Measurements from ENCODE around the gene ITPA. TPM values are rescaled to one million over a fixed set of nuclear protein-coding genes. Genes with fewer than 3 reads are reported as not detected.

Gene ITPA
- polyA plus RNA-seq, 1 experiment, result 35.0 TPM

GRCh38 chr20:3231116-3231515, 21.8 kb downstream of the ITPA start:
- no peaks in the 10 kb centered on the region for H3K27me3 ChIP-seq (ENCODE audit: control insufficient read depth, insufficient read depth, low read length)
- CTCF ChIA-PET, result interaction anchor here (1.0 kb wide), 1 partner anchor 13 kb away, joined by 3 read pairs; no protein-coding TSS in a partner anchor
- POLR2A ChIA-PET, result no interaction called here
- TF ChIP-seq, protein P1, sequence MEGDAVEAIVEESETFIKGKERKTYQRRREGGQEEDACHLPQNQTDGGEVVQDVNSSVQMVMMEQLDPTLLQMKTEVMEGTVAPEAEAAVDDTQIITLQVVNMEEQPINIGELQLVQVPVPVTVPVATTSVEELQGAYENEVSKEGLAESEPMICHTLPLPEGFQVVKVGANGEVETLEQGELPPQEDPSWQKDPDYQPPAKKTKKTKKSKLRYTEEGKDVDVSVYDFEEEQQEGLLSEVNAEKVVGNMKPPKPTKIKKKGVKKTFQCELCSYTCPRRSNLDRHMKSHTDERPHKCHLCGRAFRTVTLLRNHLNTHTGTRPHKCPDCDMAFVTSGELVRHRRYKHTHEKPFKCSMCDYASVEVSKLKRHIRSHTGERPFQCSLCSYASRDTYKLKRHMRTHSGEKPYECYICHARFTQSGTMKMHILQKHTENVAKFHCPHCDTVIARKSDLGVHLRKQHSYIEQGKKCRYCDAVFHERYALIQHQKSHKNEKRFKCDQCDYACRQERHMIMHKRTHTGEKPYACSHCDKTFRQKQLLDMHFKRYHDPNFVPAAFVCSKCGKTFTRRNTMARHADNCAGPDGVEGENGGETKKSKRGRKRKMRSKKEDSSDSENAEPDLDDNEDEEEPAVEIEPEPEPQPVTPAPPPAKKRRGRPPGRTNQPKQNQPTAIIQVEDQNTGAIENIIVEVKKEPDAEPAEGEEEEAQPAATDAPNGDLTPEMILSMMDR (IDR thresholded peaks at IDR 0.05; ENCODE audit: insufficient read depth, low read depth, low read length), result no peak
- H3K4me3 ChIP-seq (ENCODE audit: low read depth, low read length), result no peak overlapping the region
- DNase-seq (ENCODE audit: low read depth), result no peak
- no peaks in the 10 kb centered on the region; the same call in 1 of the 2 replicates for H3K36me3 ChIP-seq (ENCODE audit: control insufficient read depth, insufficient read depth, low read length)

GRCh38 chr20:3231889-3232588, 22.7 kb downstream of the ITPA start:
- Histone ChIP-seq H3K36me3 (ENCODE audit: control insufficient read depth, insufficient read depth, low read length) (no peaks in the 10 kb centered on the region), H3K4me3 (ENCODE audit: low read depth, low read length) (no peak overlapping the region), H3K27me3 (ENCODE audit: control insufficient read depth, insufficient read depth, low read length) (peaks cover under 1% of the 10 kb centered on the region; the same call in 1 of the 2 replicates)
- CTCF ChIA-PET, result interaction anchor here (1.0 kb wide), 2 partner anchors 13 to 14 kb away, joined by 3 to 4 read pairs; no protein-coding TSS in a partner anchor
- TF ChIP-seq, protein P1 (IDR thresholded peaks at IDR 0.05; ENCODE audit: insufficient read depth, low read depth, low read length), result no peak
- POLR2A ChIA-PET, result no interaction called here
- no peak for DNase-seq (ENCODE audit: low read depth)

DNA sequence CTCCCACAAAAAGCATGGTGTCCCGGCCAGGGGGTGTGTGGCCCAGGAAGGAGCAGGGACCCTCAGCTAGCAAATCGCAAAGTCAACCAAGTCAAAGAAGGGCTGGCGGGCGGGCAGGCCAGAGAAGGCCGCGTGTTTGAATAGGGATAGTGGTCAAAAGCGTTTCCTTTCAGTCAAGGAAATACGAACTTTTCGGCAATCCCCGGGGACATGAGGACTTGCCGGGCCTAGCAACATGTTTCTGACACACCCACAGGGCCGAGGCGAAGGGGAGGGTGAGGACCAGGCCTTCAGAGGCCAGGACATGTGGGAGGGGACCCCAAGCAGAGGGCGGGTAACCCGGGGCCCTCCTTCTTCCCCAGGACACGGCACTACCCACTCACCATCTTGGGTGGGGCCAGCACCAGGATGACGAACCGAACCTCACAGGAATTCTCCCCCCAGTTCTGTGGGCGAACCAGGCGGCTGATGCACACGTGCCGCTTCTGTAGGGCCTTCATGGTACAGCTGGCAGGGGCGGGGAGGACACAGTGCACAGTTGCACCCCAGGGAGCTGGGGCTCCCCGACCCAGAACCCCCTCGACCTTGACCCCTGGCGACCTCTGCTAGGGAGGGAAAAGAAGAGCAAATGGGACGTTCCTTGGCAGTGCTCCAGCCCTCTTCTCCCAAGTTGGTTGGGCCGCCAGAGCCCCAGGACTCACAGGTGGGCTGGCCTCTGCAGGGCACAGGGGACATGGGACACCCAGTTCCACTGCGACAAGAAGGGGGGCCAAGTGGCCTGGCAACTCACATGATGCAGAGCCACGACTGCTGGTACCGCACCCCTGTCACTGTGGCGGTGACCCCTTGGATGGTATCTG, 24.1 kb downstream of the ITPA start:
- POLR2A ChIA-PET, result no interaction called here
- no peak for DNase-seq (ENCODE audit: low read depth)
- CTCF ChIA-PET, result no interaction called here
- Histone ChIP-seq H3K36me3 (ENCODE audit: control insufficient read depth, insufficient read depth, low read length) (no peaks in the 10 kb centered on the region), H3K4me3 (ENCODE audit: low read depth, low read length) (no peak overlapping the region), H3K27me3 (ENCODE audit: control insufficient read depth, insufficient read depth, low read length) (peaks cover 4% of the 10 kb centered on the region)
- TF ChIP-seq, protein P1 (IDR thresholded peaks at IDR 0.05; ENCODE audit: insufficient read depth, low read depth, low read length), result no peak

- DNase-seq (ENCODE audit: low read depth), result no peak
- CTCF ChIA-PET, result no interaction called here
- no peaks in the 10 kb centered on the region for H3K36me3 ChIP-seq (ENCODE audit: control insufficient read depth, insufficient read depth, low read length)
- H3K4me3 ChIP-seq (ENCODE audit: low read depth, low read length), result no peak overlapping the region
- POLR2A ChIA-PET, result no interaction called here
- peaks cover 4% of the 10 kb centered on the region for H3K27me3 ChIP-seq (ENCODE audit: control insufficient read depth, insufficient read depth, low read length)
- TF ChIP-seq, protein P1 (IDR thresholded peaks at IDR 0.05; ENCODE audit: insufficient read depth, low read depth, low read length), result no peak
Measured at GRCh38 chr20:3233991-3234498, 24.7 kb downstream of the ITPA start.

DNA sequence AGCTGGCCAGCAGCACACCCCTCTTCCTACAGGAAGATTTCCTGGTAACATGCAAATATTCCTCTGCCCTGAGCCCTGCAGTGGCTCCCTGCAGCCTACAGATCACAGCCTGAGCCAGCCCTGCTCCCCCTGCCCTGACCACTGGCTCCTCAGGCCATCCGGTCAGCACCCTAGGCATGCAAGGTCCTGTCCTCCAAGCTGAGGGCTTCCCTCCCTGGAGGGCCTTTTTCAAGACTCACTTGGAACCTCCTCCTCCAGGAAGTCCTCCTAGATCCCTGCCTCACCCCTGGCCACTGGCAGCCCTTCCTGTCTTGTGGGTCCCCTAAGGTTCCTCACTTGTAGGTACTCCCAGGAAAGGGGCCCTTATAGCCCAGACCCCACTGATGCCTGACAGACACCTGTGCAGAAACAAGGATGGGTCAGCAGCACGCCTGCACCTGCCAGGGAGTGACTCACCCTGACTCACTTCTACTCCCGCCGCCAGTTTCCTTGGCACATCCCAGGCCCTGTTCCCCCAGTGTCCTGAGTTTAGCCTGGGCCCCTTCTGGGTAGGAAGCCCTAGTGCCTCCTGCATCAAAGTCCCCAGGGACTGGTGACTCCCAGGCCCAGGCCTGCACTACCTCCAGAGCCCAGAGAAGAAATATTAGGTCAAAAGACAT, 26.5 kb downstream of the ITPA start:
- H3K27me3 ChIP-seq (ENCODE audit: control insufficient read depth, insufficient read depth, low read length), result peaks cover 4% of the 10 kb centered on the region
- H3K36me3 ChIP-seq (ENCODE audit: control insufficient read depth, insufficient read depth, low read length), result no peaks in the 10 kb centered on the region
- CTCF ChIA-PET, result no interaction called here
- no peak for DNase-seq (ENCODE audit: low read depth)
- POLR2A ChIA-PET, result no interaction called here
- TF ChIP-seq, protein P1 (IDR thresholded peaks at IDR 0.05; ENCODE audit: insufficient read depth, low read depth, low read length), result no peak
- no peak overlapping the region for H3K4me3 ChIP-seq (ENCODE audit: low read depth, low read length)

Data from BJ (cell line).